ENCODE measurements around the gene GUCA2A.

GUCA2A gene

DNA sequence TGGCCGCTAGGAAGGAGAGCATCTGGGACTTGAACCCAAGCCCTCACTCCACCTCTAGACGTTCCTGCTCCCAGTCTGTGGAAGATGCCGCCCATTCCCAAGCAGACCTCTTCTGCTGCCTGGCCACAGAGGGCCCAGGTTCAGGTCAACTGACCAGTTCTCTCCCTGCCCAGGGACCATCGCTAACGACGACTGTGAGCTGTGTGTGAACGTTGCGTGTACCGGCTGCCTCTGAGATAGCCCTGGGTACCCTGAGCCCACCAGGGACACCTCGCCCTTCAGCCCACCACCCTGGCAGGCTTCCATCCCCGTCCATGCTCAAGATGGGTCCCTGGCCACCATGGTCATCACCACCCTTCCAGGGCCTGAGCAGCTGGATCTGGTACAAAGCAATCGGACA is 9.2 kb downstream of the GUCA2A start:
- no peak for DNase-seq (ENCODE audit: low read depth in 3 of 3)

DNA sequence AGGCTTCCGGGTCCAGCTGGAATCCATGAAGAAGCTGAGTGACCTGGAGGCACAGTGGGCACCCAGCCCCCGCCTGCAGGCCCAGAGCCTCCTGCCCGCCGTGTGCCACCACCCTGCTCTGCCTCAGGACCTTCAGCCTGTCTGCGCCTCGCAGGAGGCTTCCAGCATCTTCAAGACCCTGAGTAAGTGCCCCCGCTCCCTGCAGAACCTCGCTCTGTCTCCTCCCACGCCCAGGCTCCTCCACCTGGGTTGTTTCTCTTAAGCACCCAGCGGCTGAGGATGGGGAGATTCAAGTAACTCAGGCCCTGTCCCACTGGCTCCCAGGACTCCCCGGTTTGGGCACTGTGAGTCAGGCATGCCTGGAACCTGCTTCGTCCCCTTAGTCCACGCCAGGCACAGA is 9.9 kb downstream of the GUCA2A start:
- DNase-seq (ENCODE audit: low read depth in 3 of 3): no peak

DNA sequence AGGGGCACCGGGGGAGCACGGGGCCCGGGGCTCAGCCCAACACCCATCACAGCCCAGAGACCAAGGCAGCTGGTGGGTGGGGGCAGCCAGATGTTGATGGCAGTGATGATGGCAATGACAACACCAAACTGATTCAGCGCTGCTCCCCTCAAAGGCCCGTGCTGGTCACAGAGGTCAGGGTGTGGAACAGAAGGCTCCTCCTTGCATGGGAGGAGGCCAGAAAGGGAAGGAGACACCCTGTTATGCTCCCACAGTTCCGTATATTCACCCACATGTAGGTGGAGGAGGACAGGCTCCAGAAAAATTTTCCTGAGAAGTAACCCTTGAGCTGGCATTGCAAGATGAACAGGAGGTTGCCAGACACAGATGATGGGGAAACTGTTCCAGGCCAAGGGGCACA is 10.9 kb downstream of the GUCA2A start:
- DNase-seq (ENCODE audit: low read depth in 3 of 3): no peak

DNA sequence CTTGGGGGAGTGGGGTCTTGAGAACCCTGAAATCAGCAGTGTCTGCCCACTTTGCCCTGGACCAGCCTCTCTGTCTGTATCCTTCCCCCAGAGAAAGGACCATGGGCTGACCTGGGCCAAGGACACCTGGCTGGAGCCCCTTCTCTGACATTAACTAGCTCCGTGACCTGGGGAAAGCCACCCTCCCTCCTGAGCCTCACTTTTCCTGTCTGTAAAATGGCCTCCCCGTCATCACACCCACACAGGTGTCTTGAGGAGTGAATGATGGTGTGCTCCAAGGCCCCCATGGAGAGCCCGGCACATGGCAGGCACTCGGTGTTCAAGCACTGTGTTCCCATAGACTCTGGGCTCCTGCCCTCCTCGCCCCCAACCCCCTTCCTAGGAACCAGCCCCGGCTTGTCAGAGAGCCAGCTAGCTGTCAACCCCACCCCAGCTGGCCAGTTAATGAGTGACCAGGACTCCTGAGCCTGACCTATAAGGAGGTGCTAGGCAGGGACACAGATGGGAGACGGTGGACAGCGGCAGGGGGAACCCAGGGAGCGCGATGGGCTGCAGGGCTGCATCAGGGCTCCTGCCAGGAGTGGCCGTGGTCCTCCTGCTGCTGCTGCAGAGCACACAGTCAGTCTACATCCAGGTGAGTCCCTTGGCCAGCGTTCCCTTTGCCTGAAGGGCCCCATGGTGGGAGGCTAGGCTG is 11.5 kb downstream of the GUCA2A start, which contains the start of gene GUCA2B:
Gene GUCA2B (plus strand): TSS at position 504 of the 694 bp plus-strand sequence. CDS start 41 bp downstream, at position 545.
- DNase-seq (ENCODE audit: low read depth in 3 of 3): no peak

DNA sequence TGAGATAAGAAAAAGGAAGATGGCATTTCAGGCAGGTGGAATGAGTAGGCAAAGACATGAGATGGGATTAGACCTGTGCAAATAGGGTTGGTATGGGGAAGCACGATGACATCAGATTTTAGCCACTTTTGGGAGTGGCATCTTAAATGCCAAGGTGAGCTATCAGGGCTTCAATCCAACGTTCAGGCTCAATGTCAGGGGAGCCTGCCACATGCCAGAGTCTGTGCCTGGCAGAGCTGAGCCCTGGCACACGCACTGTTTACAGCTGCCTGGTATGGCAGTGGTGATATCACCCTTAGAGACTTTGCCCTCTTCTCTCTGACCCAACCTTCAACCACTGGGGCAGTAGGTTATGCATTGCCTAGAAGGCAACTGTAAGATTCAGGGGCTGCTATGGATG is 12.4 kb downstream of the GUCA2A start:
- DNase-seq (ENCODE audit: low read depth in 3 of 3): no peak

DNA sequence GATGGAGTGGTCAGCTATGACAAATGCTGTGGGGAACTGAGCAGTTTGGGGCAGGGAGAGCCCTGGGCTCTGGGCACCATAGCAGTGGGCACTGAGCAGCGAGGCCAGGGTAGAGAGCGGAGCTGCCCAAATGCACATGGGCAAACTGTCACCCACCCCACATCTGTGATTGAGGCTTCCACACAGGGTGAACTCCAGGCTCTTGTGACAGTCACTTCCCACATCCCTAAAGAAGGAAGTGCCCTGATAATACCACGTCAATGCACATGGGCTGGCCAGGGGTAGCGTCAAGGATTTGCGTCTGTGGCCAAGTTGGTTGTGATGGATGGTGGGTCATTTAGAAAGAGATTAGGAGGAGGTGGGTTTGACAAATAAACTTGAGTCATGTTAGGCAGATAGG is 13.9 kb downstream of the GUCA2A start:
- DNase-seq (ENCODE audit: low read depth in 3 of 3): no peak

DNA sequence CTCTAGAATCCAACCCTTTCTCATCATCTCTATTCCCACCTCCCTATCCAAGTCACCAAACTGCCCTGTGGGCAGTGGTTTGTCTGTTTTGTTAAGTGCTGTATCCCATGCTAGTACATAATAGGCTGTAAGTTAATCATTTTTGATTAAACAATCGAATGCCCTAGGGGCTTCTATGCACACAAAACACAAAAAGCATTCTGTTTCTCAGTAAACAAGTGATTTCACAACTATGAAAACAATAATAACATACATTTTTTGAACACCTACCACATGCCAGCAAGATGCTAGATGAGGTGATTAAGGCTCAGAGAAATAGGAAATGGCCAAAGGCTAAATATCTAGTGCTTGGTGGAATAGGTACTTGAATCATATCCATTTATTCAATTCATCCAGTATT is 16.4 kb downstream of the GUCA2A start:
- DNase-seq (ENCODE audit: low read depth in 3 of 3): no peak

DNA sequence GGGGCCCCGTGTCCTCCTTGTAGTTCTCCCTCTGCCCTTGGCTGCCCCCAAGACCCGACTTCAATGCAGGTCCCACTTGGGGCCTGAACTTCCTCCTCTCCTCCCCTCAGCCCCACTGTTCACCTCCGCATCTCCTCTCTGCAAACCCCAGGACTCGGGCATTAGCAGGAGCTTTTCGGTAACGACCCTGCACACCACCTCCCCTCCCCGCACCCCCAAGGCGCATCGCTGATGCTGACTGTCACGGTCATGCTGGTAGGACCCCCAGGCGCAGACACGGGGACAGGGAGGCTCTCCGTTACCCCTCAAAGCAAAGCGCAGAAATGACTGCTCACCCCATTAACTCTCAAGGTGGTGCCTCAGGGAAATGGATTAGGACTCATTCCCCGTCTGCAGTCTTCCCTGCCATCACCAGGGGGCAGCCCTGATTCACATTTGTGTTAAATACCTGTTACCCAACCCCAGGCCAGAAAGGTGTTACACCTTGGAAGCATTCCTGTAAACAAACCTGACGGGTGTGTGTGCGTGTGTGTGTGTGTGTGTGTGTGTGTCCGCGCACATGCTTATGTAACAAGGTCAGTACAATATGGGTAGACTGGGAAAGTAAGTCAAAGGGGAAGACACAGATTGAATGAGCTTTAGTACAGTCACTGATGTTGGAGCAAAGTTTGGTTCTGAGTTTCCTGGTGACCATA is 17.8 kb downstream of the GUCA2A start:
- DNase-seq (ENCODE audit: low read depth in 3 of 3): peak; percentile 47 to 65 (median 61)

DNA sequence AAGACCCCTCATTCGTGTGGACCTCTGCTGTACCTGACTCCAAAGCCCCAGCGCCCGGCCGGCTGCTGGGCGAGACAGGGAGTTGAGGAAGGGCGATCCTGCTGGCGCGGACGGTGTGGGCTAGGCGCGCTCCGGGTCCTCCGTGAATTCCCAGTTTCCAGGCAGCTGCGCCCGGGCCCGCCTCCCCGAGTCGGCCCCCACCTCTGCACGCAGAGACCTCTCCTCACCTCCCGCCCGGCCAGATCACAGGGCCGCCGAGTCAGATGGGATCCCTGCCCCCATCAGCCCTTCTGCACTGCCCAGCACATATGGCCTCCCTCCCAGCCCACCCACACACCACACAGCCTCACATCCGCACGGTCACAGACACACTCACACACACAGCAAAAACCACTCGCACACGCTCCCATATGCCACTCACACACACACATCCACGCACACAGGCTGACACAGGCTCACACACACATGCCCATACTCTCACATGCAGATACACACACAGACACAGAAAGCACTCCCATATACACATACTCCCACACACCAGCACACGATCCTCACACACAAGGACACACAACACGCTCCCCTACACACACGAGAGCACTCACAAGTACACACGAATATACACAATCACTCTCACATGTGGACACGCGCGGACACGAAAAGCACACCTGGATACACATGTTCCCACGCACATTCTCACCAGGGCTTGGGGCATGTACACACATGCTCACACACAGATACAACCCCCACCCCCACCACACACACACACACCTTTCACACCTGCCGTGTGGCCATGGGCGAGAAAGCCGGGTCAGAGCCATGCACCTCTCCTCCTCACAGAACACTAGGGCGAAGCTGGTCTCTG is 18.6 kb downstream of the GUCA2A start:
- no peak for DNase-seq (ENCODE audit: low read depth in 3 of 3)

DNA sequence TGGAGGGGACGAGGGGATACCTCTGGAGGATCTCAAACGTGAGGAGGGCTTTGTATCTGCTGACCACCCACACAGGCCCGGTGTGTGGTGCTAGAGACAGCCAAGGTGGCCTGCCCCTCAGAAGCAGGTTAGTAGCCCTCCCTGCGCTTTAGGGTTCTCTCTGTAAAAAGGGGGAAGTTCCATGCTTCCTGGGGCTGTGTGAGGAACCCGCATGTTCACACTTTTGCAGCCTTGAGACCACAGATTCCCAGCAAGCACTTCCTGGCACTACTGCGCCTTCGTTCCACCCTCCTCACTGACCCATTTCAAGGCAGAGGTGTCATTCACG is 19.2 kb downstream of the GUCA2A start:
- DNase-seq (ENCODE audit: low read depth in 3 of 3): no peak

DNA sequence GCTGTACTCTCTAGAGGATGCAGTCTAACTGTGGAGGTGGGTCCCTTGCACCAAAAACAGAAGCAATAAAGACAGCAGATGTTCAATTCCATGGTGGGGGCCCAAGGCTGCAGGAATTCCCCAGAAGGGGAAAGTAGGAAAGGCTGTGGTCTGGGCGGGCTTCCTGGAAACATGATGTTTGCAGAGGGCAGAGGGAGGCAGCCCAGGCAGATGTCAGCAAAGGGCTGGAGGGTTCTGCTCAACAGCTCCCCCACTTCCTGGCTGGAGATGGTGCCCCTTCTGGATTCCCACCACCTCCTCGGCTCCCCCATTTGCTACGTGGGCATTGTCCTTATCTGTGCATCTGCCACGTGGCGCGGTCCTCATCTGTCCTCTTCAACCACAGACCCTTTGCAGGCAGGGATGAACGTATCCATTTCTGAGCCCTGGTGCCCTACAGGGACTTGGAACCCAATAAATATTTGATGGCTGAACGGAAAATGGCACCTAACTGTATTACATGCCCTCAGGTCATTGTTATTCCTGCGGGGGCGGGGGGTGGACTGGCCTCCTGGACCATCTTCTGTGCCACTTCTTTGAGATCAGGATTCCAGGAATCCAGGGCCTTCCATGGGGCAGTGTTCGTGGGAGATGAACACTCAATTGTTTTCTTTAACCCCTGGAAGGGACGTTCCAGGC is 19.7 kb downstream of the GUCA2A start:
- no peak for DNase-seq (ENCODE audit: low read depth in 3 of 3)

DNA sequence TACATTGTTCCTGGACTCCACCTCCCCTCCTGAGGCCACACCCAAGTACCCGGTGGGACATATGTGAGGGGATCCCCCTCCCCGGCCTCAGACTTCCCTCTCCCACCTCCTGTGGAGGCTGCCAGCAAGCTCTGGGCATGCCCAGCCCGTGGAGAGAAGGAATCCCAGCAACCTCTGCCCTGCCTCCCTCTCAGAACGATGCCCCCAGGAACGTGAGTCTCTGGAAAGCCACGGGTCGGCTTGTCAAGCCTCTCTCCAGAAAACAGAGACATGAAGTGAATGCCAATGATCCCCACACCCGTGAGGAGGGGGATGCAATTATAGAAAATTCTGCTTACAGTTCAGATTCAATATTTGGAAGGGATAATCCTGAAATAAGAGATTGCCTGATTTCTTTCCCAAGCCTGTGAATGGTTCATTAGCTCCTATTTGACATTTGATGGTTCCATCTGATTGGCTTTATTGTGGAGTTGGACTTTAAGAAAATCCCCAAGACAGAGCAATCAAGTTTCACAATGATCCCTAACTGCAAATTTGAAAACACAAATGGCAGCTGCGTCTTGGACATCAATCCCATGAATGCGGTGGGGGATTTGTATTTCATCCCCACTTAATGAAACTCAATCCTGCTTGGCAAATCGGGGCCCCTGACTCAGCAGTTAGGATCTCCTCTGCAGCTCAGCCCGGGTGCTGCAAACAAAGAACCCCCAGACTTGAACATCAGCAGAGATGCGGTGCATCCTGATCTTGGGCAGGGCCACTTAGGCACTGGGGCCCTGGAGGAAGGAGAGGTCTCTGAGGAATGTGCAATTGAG is 20.4 kb downstream of the GUCA2A start:
- no peak for DNase-seq (ENCODE audit: low read depth in 3 of 3)

DNA sequence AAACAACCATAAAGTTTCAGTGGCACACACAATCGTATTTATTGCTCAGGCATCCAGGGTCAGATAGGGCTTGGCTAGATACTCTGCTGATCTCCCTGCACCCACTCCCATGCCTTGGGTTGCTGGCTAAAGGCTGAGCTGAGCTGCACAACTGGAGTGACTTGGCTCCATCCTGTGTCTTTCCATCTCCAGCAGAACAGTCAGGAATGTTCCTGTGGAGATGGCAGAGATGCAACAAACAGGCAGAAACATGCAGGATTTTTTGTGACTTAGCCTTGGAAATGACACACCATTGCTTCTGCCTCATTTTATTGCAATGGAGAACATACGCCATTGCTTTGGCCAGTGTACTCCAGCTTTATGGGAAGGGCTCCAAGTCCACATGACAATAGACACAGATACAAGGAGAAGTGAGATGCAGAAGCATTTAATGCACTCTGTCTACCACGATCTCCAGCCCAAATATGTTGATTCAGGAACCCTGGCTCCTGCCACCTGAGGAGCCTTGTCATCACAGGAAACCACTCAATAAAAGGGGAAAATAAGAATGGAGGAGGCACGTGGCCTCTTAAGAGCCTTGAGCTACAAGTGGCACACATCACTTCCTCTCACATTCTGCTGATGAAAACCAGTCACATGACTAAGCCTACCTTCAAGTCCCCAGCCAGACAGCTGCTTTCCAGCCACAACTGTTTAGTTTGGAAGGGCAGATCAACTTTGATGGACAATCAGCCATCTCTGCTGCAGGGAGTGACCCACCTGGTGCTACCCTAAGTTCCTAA is 21.5 kb downstream of the GUCA2A start:
- no peak for DNase-seq (ENCODE audit: low read depth in 3 of 3)

DNA sequence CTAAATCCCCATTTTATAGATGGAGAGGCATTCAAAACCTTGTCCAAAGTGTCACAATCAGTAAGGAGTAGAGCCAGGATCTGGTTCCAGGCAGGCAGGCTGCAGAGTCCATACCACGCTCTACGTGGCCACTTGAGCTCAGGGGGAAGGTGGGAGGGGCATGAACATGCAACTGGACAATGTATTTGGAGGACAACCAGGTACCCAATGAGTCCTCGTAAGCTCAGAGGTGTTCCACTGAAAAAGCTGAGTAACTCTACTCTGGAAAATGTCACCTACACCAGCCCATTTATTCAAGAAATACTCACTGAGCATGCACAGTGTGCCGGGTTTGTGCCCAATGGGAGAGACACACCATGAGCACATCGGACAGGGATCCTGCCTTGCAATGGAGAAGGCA is 22.6 kb downstream of the GUCA2A start:
- no peak for DNase-seq (ENCODE audit: low read depth in 3 of 3)

DNA sequence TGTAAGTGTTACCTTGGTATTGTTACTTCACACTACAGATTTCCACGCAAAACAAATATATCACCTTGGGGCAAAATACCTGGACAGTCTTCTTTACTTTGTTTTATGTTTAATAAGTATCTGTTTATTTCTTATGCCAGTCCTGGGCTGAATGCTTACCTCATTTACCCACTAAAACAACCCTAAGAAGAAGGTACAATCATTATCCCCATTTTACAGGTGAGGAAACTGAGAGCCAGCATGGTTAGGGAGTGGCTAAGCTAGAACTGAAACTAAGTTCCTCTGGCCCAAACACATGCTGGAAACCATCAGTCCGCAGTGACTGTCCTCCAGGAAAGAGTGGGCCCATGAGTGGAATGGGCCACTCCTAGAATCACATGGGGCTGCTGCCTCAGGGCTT is 24.4 kb downstream of the GUCA2A start:
- no peak for DNase-seq (ENCODE audit: low read depth in 3 of 3)

DNA sequence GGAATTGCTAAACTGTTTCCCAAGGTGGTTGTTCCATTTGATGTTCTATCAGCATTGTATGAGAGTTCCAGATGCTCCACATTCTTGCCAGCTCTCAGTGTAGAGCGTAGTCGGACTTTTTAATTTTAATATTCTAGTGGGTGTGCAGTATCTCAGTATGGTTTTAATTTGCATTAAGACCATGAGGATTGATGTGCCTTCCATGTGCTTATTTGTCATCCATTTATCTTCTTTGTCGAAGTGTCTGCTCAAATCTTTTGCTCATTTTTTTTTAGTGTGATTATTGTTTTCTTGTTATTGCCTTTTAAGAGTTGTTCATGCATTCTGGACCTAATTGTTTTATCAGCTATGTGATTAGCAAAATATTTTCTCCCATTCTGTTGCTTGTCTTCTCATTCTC is 25.1 kb downstream of the GUCA2A start:
- no peak for DNase-seq (ENCODE audit: low read depth in 3 of 3)

DNA sequence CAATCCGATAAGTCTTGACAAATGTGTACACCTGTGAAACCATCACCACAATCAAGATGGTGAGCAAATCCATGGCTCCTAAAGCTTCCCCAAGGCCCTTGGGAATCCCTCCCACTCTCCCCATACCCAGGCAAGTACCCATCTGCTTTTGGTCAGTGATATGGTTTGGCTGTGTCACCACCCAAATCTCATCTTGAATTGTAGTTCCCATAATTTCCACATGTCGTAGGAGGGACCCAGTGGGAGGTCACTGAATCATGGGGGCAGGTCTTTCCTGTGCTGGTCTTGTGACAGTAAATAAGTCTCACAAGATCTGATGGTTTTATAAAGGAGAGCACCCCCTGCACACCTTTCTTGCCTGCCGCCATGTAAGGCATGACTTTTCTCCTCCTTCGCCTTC is 26.0 kb downstream of the GUCA2A start:
- no peak for DNase-seq (ENCODE audit: low read depth in 3 of 3)

DNA sequence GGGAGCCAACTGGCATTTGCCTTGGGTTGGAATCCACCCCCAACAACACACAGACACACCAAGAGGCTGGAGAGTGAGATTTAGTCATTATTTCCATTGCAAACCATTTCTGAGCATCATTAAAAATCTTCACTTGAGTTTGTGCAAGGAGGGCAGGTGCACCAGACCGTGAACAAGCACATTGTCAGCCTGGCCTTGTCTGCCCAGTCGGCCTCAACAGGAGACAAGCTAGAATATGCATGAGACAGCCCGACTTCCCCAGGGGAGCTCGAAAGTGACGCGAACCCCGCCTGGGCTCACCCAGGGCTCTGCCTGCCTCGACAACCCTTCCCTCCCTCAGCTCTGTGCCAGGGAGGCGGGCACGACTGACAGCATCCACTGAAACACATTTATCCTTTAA is 26.8 kb downstream of the GUCA2A start:
- no peak for DNase-seq (ENCODE audit: low read depth in 3 of 3)

DNA sequence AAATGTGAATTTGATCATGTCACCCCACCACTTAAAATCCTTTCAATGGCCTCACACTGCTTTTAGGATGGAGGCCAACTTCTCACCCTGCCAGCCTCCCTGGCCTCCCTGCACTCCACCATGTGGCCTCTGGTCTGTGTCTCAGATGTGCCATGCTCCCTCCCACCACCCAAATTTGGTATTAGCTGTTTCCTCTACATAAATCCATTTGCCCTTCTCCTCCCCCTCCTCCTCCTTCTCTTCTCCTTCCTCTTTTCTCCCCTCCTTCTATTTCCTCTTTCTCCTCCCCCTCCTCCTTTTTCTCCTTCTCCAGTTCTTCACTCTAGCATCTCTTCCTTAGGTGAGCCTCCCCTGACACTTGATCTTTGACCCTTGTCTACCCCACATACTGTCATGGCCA is 28.1 kb downstream of the GUCA2A start:
- no peak for DNase-seq (ENCODE audit: low read depth in 3 of 3)

DNA sequence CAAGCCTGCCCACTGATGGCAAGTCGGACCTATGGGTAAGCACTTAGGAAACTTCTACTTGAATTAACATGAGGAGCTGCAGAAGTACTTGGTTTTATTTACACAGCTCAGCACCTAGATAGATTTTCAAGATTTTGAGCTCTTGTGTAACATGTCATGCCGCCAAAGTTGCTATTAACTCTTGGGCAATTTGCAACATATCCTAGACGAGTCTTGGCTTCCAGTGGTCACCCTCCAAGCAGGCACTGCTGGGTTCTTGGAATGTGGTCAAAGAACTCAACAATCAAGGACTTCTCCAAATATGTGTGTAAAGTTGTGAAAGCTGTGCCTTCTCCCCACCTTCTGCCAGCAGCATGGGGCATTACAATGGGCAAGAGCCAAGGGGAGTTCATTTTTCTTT is 29.1 kb downstream of the GUCA2A start:
- DNase-seq (ENCODE audit: low read depth in 3 of 3): no peak
